Type B pancreatic cell (in vitro differentiated cells): Measurements from ENCODE around the gene MRPL21. TPM values are rescaled to one million over a fixed set of nuclear protein-coding genes. Genes with fewer than 3 reads are reported as not detected.
"Not testable (repeated sequence)": the region's sequence is repeated elsewhere in the genome, so short reads cannot be mapped to it uniquely, and the experiment has no call there.

Source experiments
- DNase-seq: peaks from one replicate; pipeline ENCODE4 v3.0.0; 2021; ENCODE audit warnings: mixed read lengths; ENCODE audit not compliant: unreplicated experiment; ENCODE audit errors: extremely low spot score
- H3K27ac Mint-ChIP-seq: 2 replicates; pipeline ENCODE4 v1.8.0; 2021; ENCODE audit warnings: mild to moderate bottlenecking, mixed read lengths
- H3K27me3 Mint-ChIP-seq: 2 replicates; pipeline ENCODE4 v1.8.0; 2021; ENCODE audit warnings: mixed read lengths
- H3K36me3 Mint-ChIP-seq: 2 replicates; pipeline ENCODE4 v1.8.0; 2021; ENCODE audit warnings: mixed read lengths
- H3K4me1 Mint-ChIP-seq: one replicate; pipeline ENCODE4 v1.8.0; 2021; ENCODE audit warnings: mixed read lengths; ENCODE audit not compliant: unreplicated experiment
- H3K4me3 Mint-ChIP-seq: 2 replicates; pipeline ENCODE4 v1.8.0; 2021; ENCODE audit warnings: mild to moderate bottlenecking, mixed read lengths
- H3K9me3 Mint-ChIP-seq: 2 replicates; pipeline ENCODE4 v1.8.0; 2021; ENCODE audit warnings: mixed read lengths
- total RNA-seq: library from RNA; stranded (reverse); gene quantifications from 2 replicates; pipeline ENCODE4 v1.2.1, GENCODE V29; 2021; ENCODE audit warnings: low replicate concordance
- TF ChIP-seq, protein P1 (sequence below): fragments of 200-600 bp; sonication (generic); conservative IDR thresholded peaks from 2 replicates; pipeline ENCODE4 v1.5.0; 2021; ENCODE audit warnings: antibody characterized with exemption, mild to moderate bottlenecking

The MRPL21 gene
- total RNA-seq, 1 donor from 2014 or later, result 60.2 TPM

DNA sequence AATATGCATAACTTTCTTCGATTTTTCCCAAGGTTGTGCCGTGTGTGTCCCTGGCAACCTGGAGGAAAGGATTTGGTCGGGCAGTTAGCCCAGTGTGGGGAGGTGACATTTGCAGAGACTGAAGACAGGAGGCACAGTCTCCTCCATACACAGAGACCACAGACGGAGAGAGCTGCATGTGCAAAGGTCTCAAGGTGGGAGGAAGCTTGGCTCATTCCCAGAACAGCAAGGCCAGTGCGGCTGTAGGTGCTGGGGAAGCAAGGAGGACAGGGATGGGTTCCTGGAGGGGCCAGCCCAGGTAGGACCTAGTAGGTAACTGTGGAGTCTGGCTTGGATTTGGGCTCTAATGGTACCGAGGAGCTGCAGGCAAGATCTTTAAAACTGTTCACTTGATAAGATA, 41.2 kb downstream of the MRPL21 start:
- Mint-ChIP-seq H3K27me3 (peaks cover 4% of the 10 kb centered on the region), H3K9me3 (peaks cover 3% of the 10 kb centered on the region), H3K4me3 (no peak overlapping the region), H3K36me3 (peaks cover 4% of the 10 kb centered on the region), H3K4me1 (no peaks in the 10 kb centered on the region), H3K27ac (no peak overlapping the region)
- no peak for DNase-seq
- TF ChIP-seq, protein P1, sequence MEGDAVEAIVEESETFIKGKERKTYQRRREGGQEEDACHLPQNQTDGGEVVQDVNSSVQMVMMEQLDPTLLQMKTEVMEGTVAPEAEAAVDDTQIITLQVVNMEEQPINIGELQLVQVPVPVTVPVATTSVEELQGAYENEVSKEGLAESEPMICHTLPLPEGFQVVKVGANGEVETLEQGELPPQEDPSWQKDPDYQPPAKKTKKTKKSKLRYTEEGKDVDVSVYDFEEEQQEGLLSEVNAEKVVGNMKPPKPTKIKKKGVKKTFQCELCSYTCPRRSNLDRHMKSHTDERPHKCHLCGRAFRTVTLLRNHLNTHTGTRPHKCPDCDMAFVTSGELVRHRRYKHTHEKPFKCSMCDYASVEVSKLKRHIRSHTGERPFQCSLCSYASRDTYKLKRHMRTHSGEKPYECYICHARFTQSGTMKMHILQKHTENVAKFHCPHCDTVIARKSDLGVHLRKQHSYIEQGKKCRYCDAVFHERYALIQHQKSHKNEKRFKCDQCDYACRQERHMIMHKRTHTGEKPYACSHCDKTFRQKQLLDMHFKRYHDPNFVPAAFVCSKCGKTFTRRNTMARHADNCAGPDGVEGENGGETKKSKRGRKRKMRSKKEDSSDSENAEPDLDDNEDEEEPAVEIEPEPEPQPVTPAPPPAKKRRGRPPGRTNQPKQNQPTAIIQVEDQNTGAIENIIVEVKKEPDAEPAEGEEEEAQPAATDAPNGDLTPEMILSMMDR, result no peak

- peaks cover 4% of the 10 kb centered on the region for H3K36me3 Mint-ChIP-seq
- peaks cover 17% of the 10 kb centered on the region for H3K27me3 Mint-ChIP-seq
- H3K9me3 Mint-ChIP-seq, result peaks cover 3% of the 10 kb centered on the region
- H3K4me1 Mint-ChIP-seq, result peaks cover 8% of the 10 kb centered on the region
- TF ChIP-seq, protein P1, result no peak
- H3K27ac Mint-ChIP-seq, result no peak overlapping the region
- DNase-seq, result no peak
- no peak overlapping the region for H3K4me3 Mint-ChIP-seq
Measured at GRCh38 chr11:68859123-68859522, 44.5 kb downstream of the MRPL21 start.

DNA sequence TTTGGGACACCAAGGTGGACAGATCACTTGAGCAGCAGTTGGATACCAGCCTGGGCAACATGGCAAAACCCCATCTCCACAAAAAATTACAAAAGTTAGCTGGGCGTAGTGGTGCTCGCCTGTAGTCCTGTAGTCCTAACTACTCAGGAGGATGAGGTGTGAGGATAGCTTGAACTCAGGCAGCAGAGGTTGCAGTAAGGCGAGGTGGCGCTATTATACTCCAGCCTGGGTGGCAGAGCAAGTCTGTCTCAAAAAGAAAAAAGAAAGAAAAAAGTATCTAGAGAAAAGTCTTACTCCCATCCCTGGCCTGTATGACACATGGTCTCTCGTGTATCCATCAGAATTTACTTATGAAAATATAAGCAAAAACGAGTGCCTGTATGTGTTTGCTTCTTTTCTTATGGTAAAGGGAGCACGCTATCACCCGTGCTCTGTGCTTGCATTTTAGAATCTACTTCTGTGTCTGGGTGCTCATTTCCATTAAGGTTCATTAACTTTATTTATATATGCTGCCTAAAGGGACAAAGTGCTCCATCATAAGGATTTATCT, 46.5 kb downstream of the MRPL21 start:
- TF ChIP-seq, protein P1, result no peak
- Mint-ChIP-seq H3K27ac (peak overlapping the region; percentile 52), H3K36me3 (no peaks in the 10 kb centered on the region), H3K27me3 (peaks cover 35% of the 10 kb centered on the region), H3K9me3 (no peaks in the 10 kb centered on the region), H3K4me1 (peaks cover 8% of the 10 kb centered on the region), H3K4me3 (peak overlapping the region; percentile 20)
- no peak for DNase-seq

GRCh38 chr11:68856425-68857030, 47.1 kb downstream of the MRPL21 start:
- DNase-seq, H3K9me3 Mint-ChIP-seq, H3K27ac Mint-ChIP-seq, H3K4me1 Mint-ChIP-seq, H3K36me3 Mint-ChIP-seq: not testable (repeated sequence)
- H3K27me3 Mint-ChIP-seq, result peaks cover 38% of the 10 kb centered on the region
- peak overlapping the region; percentile 68 for H3K4me3 Mint-ChIP-seq

DNA sequence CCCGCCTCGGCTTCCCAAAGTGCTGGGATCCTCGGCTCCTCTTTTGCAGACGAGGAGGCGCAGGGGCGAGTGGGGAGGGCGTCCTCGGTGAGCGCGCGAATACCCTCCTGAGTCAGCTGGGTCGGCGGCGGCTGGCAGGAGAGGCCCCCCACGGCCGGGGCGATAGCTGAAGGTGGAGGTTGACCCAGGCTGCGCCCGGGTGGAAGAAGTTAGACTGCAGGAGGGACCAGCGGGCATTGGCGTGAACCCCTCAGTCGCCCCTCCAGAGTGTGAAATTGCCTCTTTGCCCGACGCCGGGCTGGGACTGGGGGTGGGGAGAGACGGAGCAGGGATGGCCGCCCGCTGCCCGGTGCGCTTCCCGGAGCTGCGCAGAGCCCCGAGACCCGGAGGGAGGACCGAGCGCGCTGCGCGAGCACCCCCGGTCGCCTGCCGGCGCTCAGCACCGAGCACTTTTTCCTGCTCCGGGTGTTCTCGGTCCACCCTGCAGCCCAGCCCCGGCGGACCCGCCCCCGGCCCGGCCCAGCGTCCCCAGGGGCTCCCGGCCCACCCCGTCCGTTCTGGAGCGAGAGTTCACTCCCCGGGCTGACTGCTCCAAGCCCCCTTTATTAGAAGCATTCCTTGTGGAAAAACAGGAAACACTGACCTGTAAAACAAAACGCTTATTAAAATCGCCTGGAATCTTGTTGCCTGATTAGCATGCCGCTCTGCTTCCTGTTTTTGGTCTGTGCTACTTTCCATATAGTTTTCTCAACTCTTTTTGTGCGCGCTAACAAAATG, 48.2 kb downstream of the MRPL21 start:
- TF ChIP-seq, protein P1, result peak; percentile 19
- Mint-ChIP-seq H3K9me3 (no peaks in the 10 kb centered on the region), H3K36me3 (no peaks in the 10 kb centered on the region), H3K4me3 (peak overlapping the region; percentile 76), H3K27ac (no peak overlapping the region), H3K4me1 (peaks cover 8% of the 10 kb centered on the region), H3K27me3 (peaks cover 41% of the 10 kb centered on the region)
- DNase-seq, result no peak

DNA sequence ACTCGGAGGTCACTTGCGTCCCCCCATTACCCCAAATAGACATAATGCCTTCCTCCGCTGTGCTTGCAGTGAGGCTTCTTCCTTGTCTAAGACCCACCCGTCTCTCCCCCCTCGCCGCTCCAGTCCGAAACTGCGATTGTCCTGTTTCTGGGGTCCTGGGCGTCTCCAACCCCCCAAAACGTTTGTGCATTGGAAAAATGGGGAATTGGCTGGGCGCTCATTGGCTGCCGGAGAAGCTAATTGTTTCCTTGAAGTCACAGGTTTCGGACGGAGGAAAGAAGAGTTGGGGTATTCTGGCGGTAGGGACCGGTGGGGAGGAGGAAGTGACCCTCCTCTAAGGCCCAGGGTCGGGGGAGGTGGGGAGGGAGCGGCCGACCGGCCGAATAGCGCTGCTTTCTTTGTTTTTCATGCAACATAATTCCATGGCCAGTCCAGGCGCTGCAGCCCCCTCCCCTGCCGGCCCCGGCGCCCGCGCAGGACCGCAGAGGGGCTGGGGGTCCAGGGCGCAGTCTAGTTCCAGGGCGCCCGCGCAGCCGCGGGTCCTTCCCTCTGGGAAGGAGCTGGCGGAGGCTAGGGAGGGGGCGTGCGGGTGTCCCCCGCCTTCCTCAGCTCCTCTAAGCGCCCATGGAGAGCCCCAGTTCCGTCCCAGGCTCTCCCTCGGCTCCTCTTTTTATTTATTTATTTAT, 49.2 kb downstream of the MRPL21 start:
- Mint-ChIP-seq H3K27ac (peak overlapping the region; percentile 43), H3K4me3 (peak overlapping the region; percentile 71), H3K36me3 (no peaks in the 10 kb centered on the region), H3K4me1 (peaks cover 8% of the 10 kb centered on the region), H3K27me3 (peaks cover 44% of the 10 kb centered on the region), H3K9me3 (no peaks in the 10 kb centered on the region)
- TF ChIP-seq, protein P1, result no peak
- no peak for DNase-seq
